ENCODE results near the gene EVA1B.

The EVA1B gene

GRCh38 chr1:36279110-36279788, 44.2 kb downstream of the EVA1B start:
- no peak for DNase-seq (ENCODE audit: low read depth)

DNA sequence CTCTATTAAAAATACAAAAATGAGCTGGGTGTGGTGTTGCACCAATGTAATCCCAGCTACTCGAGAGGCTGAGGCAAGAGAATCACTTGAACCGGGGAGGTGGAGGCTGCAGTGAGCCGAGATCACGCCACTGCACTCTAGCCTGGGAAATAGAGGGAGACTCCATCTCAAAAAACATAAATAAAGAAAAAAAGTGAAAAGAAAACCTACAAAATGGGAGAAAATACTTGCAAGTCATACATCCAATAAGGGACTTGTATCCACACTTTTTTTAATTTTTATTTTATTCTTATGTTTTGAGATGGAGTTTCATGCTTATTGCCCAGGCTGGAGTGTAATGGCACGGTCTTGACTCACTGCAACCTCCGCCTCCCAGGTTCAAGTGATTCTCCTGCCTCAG, 46.8 kb downstream of the EVA1B start:
- no peak for DNase-seq (ENCODE audit: low read depth)

GRCh38 chr1:36274201-36274600, 49.2 kb downstream of the EVA1B start:
- no peak for DNase-seq (ENCODE audit: low read depth)

GRCh38 chr1:36273024-36273423, 50.4 kb downstream of the EVA1B start:
- no peak for DNase-seq (ENCODE audit: low read depth)

Measured in HS-5 (cell line).